Subcutaneous adipose tissue (tissue), 4 donors: ENCODE results near the gene CCDC141. TPM values are rescaled to one million over a fixed set of nuclear protein-coding genes. Genes with fewer than 3 reads are reported as not detected.

Source experiments
- CTCF ChIP-seq: fragments of 450-650 bp; IDR thresholded peaks from one replicate; pipeline ENCODE4 v1.5.1; 2016; ENCODE audit warnings: low read depth, mild to moderate bottlenecking, control low read depth, antibody characterized with exemption, moderate library complexity
- total RNA-seq, 4 donors: library from RNA; depleted of rRNA; stranded (reverse); fragments of >200 nt; gene quantifications; one replicate each; pipeline ENCODE4 v1.1.0, GENCODE V29; 2016

The CCDC141 gene
- total RNA-seq, 4 donors from 2014 or later, result 5.4 to 26.4 (median 16.7) TPM

- TF ChIP-seq CTCF, result no peak
Measured at GRCh38 chr2:178824181-178824580, 225.8 kb downstream of the CCDC141 start.

- TF ChIP-seq CTCF, result no peak
Measured at GRCh38 chr2:178819992-178820391, 229.9 kb downstream of the CCDC141 start.

- no peak for TF ChIP-seq CTCF
Measured at GRCh38 chr2:178819147-178819875, 230.6 kb downstream of the CCDC141 start.

GRCh38 chr2:178811901-178812300 lies 238.0 kb downstream of the CCDC141 start:
- TF ChIP-seq CTCF, result no peak

- no peak for TF ChIP-seq CTCF
Measured at GRCh38 chr2:178811045-178811444, 238.9 kb downstream of the CCDC141 start.

GRCh38 chr2:178810422-178810821 lies 239.5 kb downstream of the CCDC141 start:
- TF ChIP-seq CTCF, result no peak

GRCh38 chr2:178807227-178808008 lies 242.5 kb downstream of the CCDC141 start, which contains the start of gene TTN:
TSS of gene TTN (minus strand) at chr2:178807423. CDS start at chr2:178804642, 2,781 bp downstream.
- TF ChIP-seq CTCF, result no peak
